Esophagus squamous epithelium (tissue), 5 donors: ENCODE measurements around the gene AKR1C2. TPM values are rescaled to one million over a fixed set of nuclear protein-coding genes. Genes with fewer than 3 reads are reported as not detected.
A peak's percentile ranks its signal among the peaks of the same experiment; 100 is the strongest.
"Not testable (repeated sequence)": the region's sequence is repeated elsewhere in the genome, so short reads cannot be mapped to it uniquely, and the experiment has no call there.

Experiments
- DNase-seq: peaks from one replicate; lab custom pipeline; 2025; lab: John Stamatoyannopoulos, UW
- H3K27ac ChIP-seq, 4 donors: fragments of 200-600 bp; sonication (generic); one replicate each; pipeline ENCODE4 v1.5.1; 2016 to 2019; ENCODE audit warnings: mild to moderate bottlenecking in 1 of 4
- H3K27me3 ChIP-seq, 4 donors: fragments of 200-600 bp; sonication (generic); 1 replicate in 3 of 4; 2 replicates in 1 of 4; pipeline versions ENCODE4 v1.5.1 to v1.6.0; 2017 to 2021; ENCODE audit warnings: antibody characterized with exemption in 1 of 4
- H3K36me3 ChIP-seq, 3 donors: fragments of 200-600 bp; sonication (generic); one replicate each; pipeline ENCODE4 v1.5.1; 2016 to 2019
- H3K4me1 ChIP-seq, 3 donors: fragments of 200-600 bp; sonication (generic); one replicate each; pipeline ENCODE4 v1.5.1; 2017 to 2019
- H3K4me3 ChIP-seq, 4 donors: fragments of 200-600 bp; sonication (generic); 1 replicate in 3 of 4; 2 replicates in 1 of 4; pipeline ENCODE4 v1.5.1; 2016 to 2019; ENCODE audit warnings: mild to moderate bottlenecking in 2 of 4, moderate library complexity in 1 of 4
- H3K9me3 ChIP-seq, 3 donors: fragments of 200-600 bp; sonication (generic); one replicate each; pipeline ENCODE4 v1.5.1; 2016 to 2019
- CTCF ChIP-seq, 6 experiments: fragments of 450-650 bp in 4 of 6; fragments of 200-600 bp in 2 of 6; sonication (generic) in 2 of 6; IDR thresholded peaks; one replicate each; pipeline ENCODE4 v1.5.1; 2016 to 2019; ENCODE audit warnings: antibody characterized with exemption in 6 of 6, mild to moderate bottlenecking in 4 of 6, moderate library complexity in 4 of 6
- POLR2A ChIP-seq, 4 donors: fragments of 450-650 bp; IDR thresholded peaks; one replicate each; pipeline ENCODE4 v1.6.1; 2017; ENCODE audit warnings: antibody characterized with exemption in 4 of 4, mild to moderate bottlenecking in 4 of 4, moderate library complexity in 3 of 4
- WGBS, 2 donors: methylation state at CpG; one replicate each; pipeline ENCODE4 v1.1.5; 2018; 5-methylcytosine and 5-hydroxymethylcytosine counted together
- intact Hi-C: fragments of 100-400 bp; cut with DNase I; formaldehyde crosslinking; loops from one replicate; pipeline ENCODE4 v1.15.0; 2022
- total RNA-seq, 4 donors: library from RNA; depleted of rRNA; stranded (reverse); fragments of >200 nt; gene quantifications; one replicate each; pipeline ENCODE4 v1.1.0, GENCODE V29; 2016
- donor health status: DM: yes; HTN: yes; CAD: no.

AKR1C2 gene
- total RNA-seq, 4 donors from 2014 or later: 133 to 686 (median 378) TPM

DNA sequence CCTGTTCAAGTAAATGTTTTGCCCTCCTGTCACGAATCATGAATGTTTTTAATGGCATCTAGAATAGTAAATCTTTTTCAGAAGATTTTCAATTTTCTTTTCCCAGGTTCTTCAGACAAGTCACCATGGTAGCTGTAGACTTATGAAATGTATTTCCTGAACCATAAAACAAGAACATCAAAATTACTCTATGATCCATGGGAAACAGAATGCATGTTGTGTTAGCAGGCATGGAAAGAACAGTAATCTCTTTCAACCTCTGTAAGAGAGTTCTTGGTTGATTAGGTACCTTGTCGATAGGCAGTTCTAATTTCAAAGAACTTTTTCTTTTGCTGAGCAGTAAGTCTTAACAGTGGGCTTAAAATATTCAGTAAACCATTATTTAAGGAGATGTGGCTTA lies 22.9 kb downstream of the AKR1C2 start:
- no peaks in the 10 kb centered on the region for H3K27me3 ChIP-seq
- 89 to 95% methylated on average over 2 of the region's 2 CpGs for WGBS, 2 donors
- H3K27ac ChIP-seq: peak overlapping the region in 1 of 4 donors; percentile 51
- intact Hi-C loops: loop anchor here (10.0 kb wide), 1 partner anchor 126 kb away; no protein-coding TSS in a partner anchor
- no peak for TF ChIP-seq POLR2A (IDR thresholded peaks at IDR 0.05)
- TF ChIP-seq CTCF (IDR thresholded peaks at IDR 0.05): no peak
- peaks cover 0 to 17% (median 0%) of the 10 kb centered on the region in 3 donors for H3K4me1 ChIP-seq
- DNase-seq: no peak
- no peak overlapping the region for H3K4me3 ChIP-seq
- peaks cover 0 to 36% (median 0%) of the 10 kb centered on the region in 3 donors for H3K36me3 ChIP-seq
- H3K9me3 ChIP-seq: no peaks in the 10 kb centered on the region

DNA sequence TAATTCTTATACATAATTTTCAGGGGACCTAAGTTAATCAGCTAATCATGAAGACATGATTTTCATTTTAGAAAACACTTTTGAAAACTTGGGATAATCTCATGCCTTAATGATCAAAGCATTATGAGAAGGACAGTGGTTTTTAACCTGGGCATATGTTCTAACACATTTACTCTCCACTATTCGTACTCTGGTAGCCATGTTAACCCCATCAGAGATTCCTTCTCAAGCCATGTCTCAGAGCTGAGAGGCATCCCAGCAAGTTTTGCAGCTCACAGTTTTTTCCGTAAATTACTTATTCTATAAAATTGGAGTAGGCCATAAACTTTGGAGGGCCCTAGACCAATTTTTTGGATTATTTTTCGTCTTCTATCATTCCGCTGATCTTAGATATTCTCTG lies 24.8 kb downstream of the AKR1C2 start:
- Histone ChIP-seq H3K27ac (no peak overlapping the region), H3K4me3 (no peak overlapping the region), H3K36me3 (peaks cover 0 to 47% (median 0%) of the 10 kb centered on the region in 3 donors), H3K4me1 (peaks cover 0 to 12% (median 0%) of the 10 kb centered on the region in 3 donors), H3K27me3 (no peaks in the 10 kb centered on the region), H3K9me3 (no peaks in the 10 kb centered on the region)
- WGBS, 2 donors: 90 to 91% methylated on average over 4 of the region's 4 CpGs
- TF ChIP-seq POLR2A (IDR thresholded peaks at IDR 0.05) (no peak), CTCF (IDR thresholded peaks at IDR 0.05) (no peak)
- intact Hi-C loops: no loop called here
- no peak for DNase-seq

DNA sequence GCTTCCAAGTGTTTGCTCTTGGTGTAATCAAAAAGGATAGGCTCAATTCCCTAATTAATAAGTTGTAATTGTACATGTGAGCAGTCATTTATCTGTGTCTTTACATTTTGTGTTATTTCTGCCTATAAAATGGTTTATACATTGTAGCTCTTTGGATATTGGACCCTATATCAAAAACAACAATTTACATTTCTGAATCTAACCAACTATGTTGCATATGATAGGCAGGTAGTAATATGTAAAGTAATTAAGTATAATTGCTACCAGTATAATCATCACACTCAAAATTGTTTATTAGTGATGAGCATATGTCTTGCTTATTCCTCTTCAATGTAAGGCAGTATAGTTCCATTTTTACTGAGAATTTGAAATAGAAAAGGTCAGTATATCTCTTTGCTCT lies 26.6 kb downstream of the AKR1C2 start:
- Histone ChIP-seq H3K27ac (no peak overlapping the region), H3K4me3 (no peak overlapping the region), H3K27me3 (no peaks in the 10 kb centered on the region), H3K36me3 (peaks cover 0 to 57% (median 0%) of the 10 kb centered on the region in 3 donors), H3K9me3 (no peaks in the 10 kb centered on the region), H3K4me1 (peaks cover 0 to 9% (median 0%) of the 10 kb centered on the region in 3 donors)
- no peak for DNase-seq
- TF ChIP-seq POLR2A (IDR thresholded peaks at IDR 0.05) (no peak), CTCF (IDR thresholded peaks at IDR 0.05) (no peak)
- intact Hi-C loops: no loop called here

- DNase-seq, H3K27me3 ChIP-seq, intact Hi-C loops, H3K4me3 ChIP-seq, H3K4me1 ChIP-seq, H3K27ac ChIP-seq, H3K9me3 ChIP-seq: not testable (repeated sequence)
- H3K36me3 ChIP-seq: peaks cover 0 to 61% (median 0%) of the 10 kb centered on the region in 3 donors
Observed at GRCh38 chr10:4974400-4974799, 29.3 kb downstream of the AKR1C2 start.

DNA sequence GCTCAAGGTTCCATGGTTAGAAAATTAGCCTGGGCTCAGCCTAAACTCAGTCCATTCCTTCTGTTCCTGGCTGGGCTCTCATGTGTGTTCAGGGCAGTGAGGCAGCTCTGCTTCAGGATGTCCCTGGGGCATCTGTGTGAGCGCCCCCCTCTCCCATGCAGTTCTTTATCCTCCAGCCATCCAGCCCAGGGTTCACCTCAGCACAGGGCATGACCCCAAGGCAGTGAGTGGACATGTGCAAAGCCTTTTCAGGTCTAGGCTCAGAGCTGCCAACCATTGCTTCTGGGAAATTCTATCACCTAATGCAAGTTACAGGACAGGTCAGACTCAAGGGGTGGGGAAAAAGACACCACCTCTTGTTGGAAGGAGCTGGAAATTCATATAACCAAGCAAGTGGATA lies 30.4 kb downstream of the AKR1C2 start:
- not testable (repeated sequence) for DNase-seq
- no CpG with 5 or more reads among the region's 1 CpG for WGBS, 2 donors

GRCh38 chr10:4972369-4973142 lies 31.1 kb downstream of the AKR1C2 start:
- H3K27ac ChIP-seq, H3K4me3 ChIP-seq, DNase-seq, H3K27me3 ChIP-seq, H3K9me3 ChIP-seq, H3K4me1 ChIP-seq, intact Hi-C loops: not testable (repeated sequence)
- peaks cover 0 to 61% (median 10%) of the 10 kb centered on the region in 3 donors for H3K36me3 ChIP-seq
- WGBS, 2 donors: 95 to 98% methylated on average over 7 to 8 of the region's 18 CpGs

More for the DNA sequence above, 30.4 kb downstream of the AKR1C2 start:
- intact Hi-C loops, H3K4me3 ChIP-seq, H3K9me3 ChIP-seq, H3K27me3 ChIP-seq, H3K4me1 ChIP-seq, H3K27ac ChIP-seq: not testable (repeated sequence)
- peaks cover 0 to 64% (median 10%) of the 10 kb centered on the region in 3 donors for H3K36me3 ChIP-seq

DNA sequence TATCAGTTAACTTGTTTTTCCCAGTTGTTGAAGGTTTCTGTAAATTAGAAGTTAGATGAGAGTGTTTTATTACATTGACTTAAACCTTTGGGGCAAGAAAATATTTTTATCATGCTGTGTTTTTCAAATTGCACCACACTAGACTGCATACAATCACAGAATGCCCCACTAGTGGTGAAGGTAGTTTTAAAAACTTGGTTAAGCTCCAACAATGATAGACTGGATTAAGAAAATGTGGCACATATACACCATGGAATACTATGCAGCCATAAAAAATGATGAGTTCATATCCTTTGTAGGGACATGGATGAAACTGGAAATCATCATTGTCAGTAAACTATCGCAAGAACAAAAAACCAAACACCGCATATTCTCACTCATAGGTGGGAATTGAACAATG lies 33.3 kb downstream of the AKR1C2 start:
- H3K36me3 ChIP-seq: peaks cover 0 to 52% (median 10%) of the 10 kb centered on the region in 3 donors
- H3K4me1 ChIP-seq, H3K9me3 ChIP-seq, intact Hi-C loops, H3K27me3 ChIP-seq, DNase-seq, H3K27ac ChIP-seq, H3K4me3 ChIP-seq: not testable (repeated sequence)
- WGBS, 2 donors: 94 to 95% methylated on average over 2 of the region's 2 CpGs

DNA sequence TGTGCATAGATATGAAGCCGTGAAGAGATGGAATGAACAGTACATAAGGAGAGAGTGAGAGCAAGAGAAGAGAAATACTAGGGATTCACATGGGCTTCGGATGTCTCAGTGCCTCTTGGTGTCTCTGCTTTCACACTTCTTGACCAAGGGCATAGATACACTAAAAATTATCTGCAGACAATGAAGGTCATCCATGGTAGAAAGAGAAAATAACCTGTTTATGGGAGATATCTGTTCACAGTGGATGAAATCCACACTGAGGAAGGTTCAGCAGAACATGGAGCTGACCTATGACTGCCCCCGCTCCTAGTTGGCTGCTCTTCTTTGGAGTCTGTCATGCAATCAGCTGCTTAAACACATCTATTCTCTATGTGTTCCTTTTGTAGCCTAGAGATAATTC lies 34.4 kb downstream of the AKR1C2 start:
- DNase-seq, intact Hi-C loops: not testable (repeated sequence)
- WGBS, 2 donors: 84 to 85% methylated on average over 3 of the region's 3 CpGs

DNA sequence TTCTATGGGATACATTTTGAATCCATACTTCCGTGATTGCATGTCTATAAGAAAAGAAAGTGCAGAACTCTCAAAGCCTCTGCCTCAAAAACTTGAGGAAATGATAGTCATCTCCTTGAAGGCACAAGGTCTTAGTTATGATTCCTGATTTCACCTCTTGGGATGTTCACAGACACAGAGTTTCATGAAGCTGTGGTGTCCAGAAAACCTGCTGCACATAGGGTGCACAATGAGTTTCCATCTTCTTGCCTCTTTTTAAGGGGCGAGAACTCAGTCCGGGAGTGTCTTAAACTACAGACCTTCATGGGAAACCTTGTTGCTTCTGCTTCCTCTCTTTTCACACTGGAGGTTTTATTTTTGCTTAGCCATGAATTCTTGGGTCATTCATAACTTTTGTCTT lies 36.5 kb downstream of the AKR1C2 start:
- Histone ChIP-seq H3K36me3 (peaks cover 0 to 33% (median 10%) of the 10 kb centered on the region in 3 donors), H3K4me1 (peaks cover 0 to 22% (median 4%) of the 10 kb centered on the region in 3 donors)
- H3K27me3 ChIP-seq, H3K4me3 ChIP-seq, H3K9me3 ChIP-seq, H3K27ac ChIP-seq, intact Hi-C loops, DNase-seq: not testable (repeated sequence)
- WGBS, 2 donors: 93 to 100% methylated on average over 3 of the region's 3 CpGs

More for the DNA sequence above, 34.4 kb downstream of the AKR1C2 start:
- peaks cover 0 to 45% (median 10%) of the 10 kb centered on the region in 3 donors for H3K36me3 ChIP-seq
- H3K27ac ChIP-seq, H3K4me3 ChIP-seq, H3K9me3 ChIP-seq, H3K27me3 ChIP-seq: not testable (repeated sequence)
- peaks cover 0 to 15% (median 4%) of the 10 kb centered on the region in 3 donors for H3K4me1 ChIP-seq

- Histone ChIP-seq H3K4me3 (peak overlapping the region in 3 of 4 donors; percentile 42 to 62 (median 45)), H3K36me3 (peaks cover 0 to 30% (median 10%) of the 10 kb centered on the region in 3 donors), H3K4me1 (peaks cover 0 to 24% (median 4%) of the 10 kb centered on the region in 3 donors)
- WGBS, 2 donors: 93 to 97% methylated on average over 4 of the region's 4 CpGs
- DNase-seq, H3K27me3 ChIP-seq, intact Hi-C loops, H3K27ac ChIP-seq, H3K9me3 ChIP-seq: not testable (repeated sequence)
Observed at GRCh38 chr10:4965763-4966162, 37.9 kb downstream of the AKR1C2 start.
